Psoas muscle (tissue), 8 donors: ENCODE results near the gene GABBR2. TPM values are rescaled to one million over a fixed set of nuclear protein-coding genes. Genes with fewer than 3 reads are reported as not detected.
"Not testable (repeated sequence)": the region's sequence is repeated elsewhere in the genome, so short reads cannot be mapped to it uniquely, and the experiment has no call there.

Source experiments
- ATAC-seq, 4 donors: fragments of 200-7000 bp; cut with Tn5 transposase; one replicate each; pipeline ENCODE4 v1.9.1; 2020; ENCODE audit warnings: moderate library complexity in 3 of 4, mild to moderate bottlenecking in 2 of 4
- DNase-seq, 2 donors: peaks; one replicate each; pipeline ENCODE4 v3.0.0-alpha.2; 2020
- H3K27ac ChIP-seq: fragments of 200-600 bp; one replicate; pipeline ENCODE4 v1.8.0; 2022
- H3K27me3 ChIP-seq, 3 donors: fragments of 200-600 bp in 1 of 3; one replicate each; pipeline versions ENCODE4 v1.6.1 to v1.8.0; 2013 to 2022; ENCODE audit warnings: low read length in 2 of 3, mild to moderate bottlenecking in 2 of 3, moderate library complexity in 1 of 3; ENCODE audit not compliant: insufficient read depth in 3 of 3
- H3K36me3 ChIP-seq, 2 donors: fragments of 200-600 bp in 1 of 2; one replicate each; pipeline versions ENCODE4 v1.6.1 to v1.8.0; 2013 to 2022; ENCODE audit warnings: low read depth in 1 of 2, mild to moderate bottlenecking in 1 of 2, moderate library complexity in 1 of 2; ENCODE audit not compliant: insufficient read depth in 1 of 2
- H3K4me1 ChIP-seq: fragments of 200-600 bp; one replicate; pipeline ENCODE4 v1.8.0; 2022
- H3K4me3 ChIP-seq: fragments of 200-600 bp; one replicate; pipeline ENCODE4 v1.8.0; 2022; ENCODE audit warnings: mild to moderate bottlenecking
- H3K9me3 ChIP-seq: fragments of 200-600 bp; one replicate; pipeline ENCODE4 v1.8.0; 2022
- CTCF ChIP-seq: fragments of 200-600 bp; IDR thresholded peaks from one replicate; pipeline ENCODE4 v1.8.0; 2022; ENCODE audit warnings: antibody characterized with exemption
- WGBS, 3 donors: extraction: QIAGEN DNeasy Blood & Tissue Kit; methylation state at CpG; one replicate each; pipeline versions ENCODE4 v1.1.6 to v1.1.7; 2013; 5-methylcytosine and 5-hydroxymethylcytosine counted together
- intact Hi-C, 2 donors: fragments of 100-400 bp; cut with DNase I; formaldehyde crosslinking; loops; one replicate each; pipeline versions ENCODE4 v1.11.0 to v1.14.2; 2022
- polyA plus RNA-seq, 3 donors: library from polyadenylated mRNA; stranded (reverse); fragments of 200-250 nt; gene quantifications; one replicate each; pipeline ENCODE4 v1.2.3, GENCODE V29; 2013
- total RNA-seq, 4 donors: library from RNA; stranded (reverse); fragmentation: NEBNext Ultra II Directional in 2 of 4; extraction: Animal tissue kit (Norgen Biotek cat#: 25700) in 2 of 4; gene quantifications; one replicate each; pipeline versions ENCODE4 v1.2.1 to v1.2.4, GENCODE V29; 2021 to 2023
- donor health status: healthy with polysubstance abuse.
- donor health status: DM: no; HTN: no; CAD: no; lungs with moderate emphysema.
- donor health status: Bipolar disorder and iron deficiency.
- donor health status: healthy.
- donor health status: DM: yes; HTN: yes; CAD: no.
- donor health status: DM: no; HTN: no; CAD: no.
- donor health status: DM: no; HTN: no; CAD: no.
- donor health status: DM: yes; HTN: yes; CAD: no.

Gene GABBR2
- total and polyA plus RNA-seq, 7 donors: 0.08 to 0.66 (median 0.38) TPM

- intact Hi-C loops: no loop called here
- H3K4me3 ChIP-seq: no peak overlapping the region
- H3K36me3 ChIP-seq: no peaks in the 10 kb centered on the region
- H3K4me1 ChIP-seq: no peaks in the 10 kb centered on the region
- 45 to 57% (median 46%) methylated on average over 5 of the region's 5 CpGs for WGBS, 3 donors
- no peak overlapping the region for H3K27ac ChIP-seq
- peaks cover 0 to 5% (median 0%) of the 10 kb centered on the region in 3 donors for H3K27me3 ChIP-seq
- no peaks in the 10 kb centered on the region for H3K9me3 ChIP-seq
- DNase-seq: no peak
- peak in 2 of 4 donors; percentile 48 to 50 for ATAC-seq
- no peak for TF ChIP-seq CTCF
Measured at GRCh38 chr9:98477884-98478283, 230.9 kb downstream of the GABBR2 start.

GRCh38 chr9:98472216-98472615 lies 236.5 kb downstream of the GABBR2 start:
- no peaks in the 10 kb centered on the region for H3K36me3 ChIP-seq
- DNase-seq: no peak
- 51 to 64% (median 52%) methylated on average over 2 of the region's 2 CpGs for WGBS, 3 donors
- no peaks in the 10 kb centered on the region for H3K4me1 ChIP-seq
- no peaks in the 10 kb centered on the region for H3K27me3 ChIP-seq
- no peak for TF ChIP-seq CTCF
- ATAC-seq: no peak
- H3K4me3 ChIP-seq: no peak overlapping the region
- intact Hi-C loops: no loop called here
- H3K9me3 ChIP-seq: no peaks in the 10 kb centered on the region
- H3K27ac ChIP-seq: no peak overlapping the region

GRCh38 chr9:98471185-98471584 lies 237.6 kb downstream of the GABBR2 start:
- TF ChIP-seq CTCF: no peak
- Histone ChIP-seq H3K27me3 (no peaks in the 10 kb centered on the region), H3K36me3 (no peaks in the 10 kb centered on the region), H3K4me1 (no peaks in the 10 kb centered on the region), H3K9me3 (no peaks in the 10 kb centered on the region), H3K27ac (no peak overlapping the region), H3K4me3 (no peak overlapping the region)
- intact Hi-C loops: no loop called here
- 65 to 67% (median 66%) methylated on average over 3 of the region's 3 CpGs for WGBS, 3 donors
- ATAC-seq (no peak), DNase-seq (no peak)

GRCh38 chr9:98468567-98469239 lies 240.0 kb downstream of the GABBR2 start:
- no peaks in the 10 kb centered on the region for H3K9me3 ChIP-seq
- no peak for TF ChIP-seq CTCF
- WGBS, 3 donors: 87 to 88% (median 88%) methylated on average over 5 of the region's 5 CpGs
- no peaks in the 10 kb centered on the region for H3K27me3 ChIP-seq
- ATAC-seq (no peak), DNase-seq (no peak)
- H3K4me1 ChIP-seq: no peaks in the 10 kb centered on the region
- H3K36me3 ChIP-seq: no peaks in the 10 kb centered on the region
- H3K27ac ChIP-seq: no peak overlapping the region
- intact Hi-C loops: no loop called here
- no peak overlapping the region for H3K4me3 ChIP-seq

- Histone ChIP-seq H3K27ac (no peak overlapping the region), H3K4me3 (no peak overlapping the region), H3K9me3 (peaks cover 9% of the 10 kb centered on the region), H3K4me1 (no peaks in the 10 kb centered on the region), H3K36me3 (no peaks in the 10 kb centered on the region), H3K27me3 (peaks cover 0 to 2% (median 0%) of the 10 kb centered on the region in 3 donors)
- DNase-seq (no peak), ATAC-seq (no peak)
- TF ChIP-seq CTCF: no peak
- intact Hi-C loops: no loop called here
- WGBS, 3 donors: 51 to 56% (median 52%) methylated on average over 5 of the region's 5 CpGs
Measured at GRCh38 chr9:98465799-98466198, 242.9 kb downstream of the GABBR2 start.

- DNase-seq, H3K27ac ChIP-seq, intact Hi-C loops, H3K4me1 ChIP-seq, H3K36me3 ChIP-seq, ATAC-seq, H3K4me3 ChIP-seq, H3K27me3 ChIP-seq: not testable (repeated sequence)
- WGBS, 3 donors: 95 to 98% (median 96%) methylated on average over 28 to 30 of the region's 30 CpGs
- peaks cover 18% of the 10 kb centered on the region for H3K9me3 ChIP-seq
Measured at GRCh38 chr9:98464156-98464690, 244.5 kb downstream of the GABBR2 start.
